ENCODE measurements around the gene FBXO10. TPM values are rescaled to one million over a fixed set of nuclear protein-coding genes. Genes with fewer than 3 reads are reported as not detected.
A peak's percentile ranks its signal among the peaks of the same experiment; 100 is the strongest.

FBXO10 gene
- total RNA-seq, 2 donors from 2014 or later: 2.6 to 6.6 TPM

GRCh38 chr9:37466037-37466709, 110.0 kb downstream of the FBXO10 start:
- Mint-ChIP-seq H3K27me3 (no peaks in the 10 kb centered on the region), H3K36me3 (ENCODE audit: low read depth) (no peaks in the 10 kb centered on the region), H3K4me1 (peaks cover 19% of the 10 kb centered on the region), H3K4me3 (peak overlapping the region; percentile 95), H3K27ac (peak overlapping the region; percentile 97)
- DNase-seq (peak in 2 of 3 donors; percentile 18 to 20), ATAC-seq (no peak)
- H3K9me3 ChIP-seq (ENCODE audit: control insufficient read depth, low read length, poor library complexity, severe bottlenecking): no peaks in the 10 kb centered on the region

GRCh38 chr9:37465249-37466036, 110.7 kb downstream of the FBXO10 start, which contains the start of gene ZBTB5:
Gene ZBTB5 (minus strand): TSS chr9:37465450. CDS start chr9:37442551, 22,899 bp downstream.
- Mint-ChIP-seq H3K4me1 (peaks cover 19% of the 10 kb centered on the region), H3K27me3 (no peaks in the 10 kb centered on the region), H3K4me3 (peak within 1 kb of the TSS; percentile 95), H3K36me3 (ENCODE audit: low read depth) (no peaks in the 10 kb centered on the region), H3K27ac (peak within 1 kb of the TSS; percentile 97)
- H3K9me3 ChIP-seq (ENCODE audit: control insufficient read depth, low read length, poor library complexity, severe bottlenecking): no peaks in the 10 kb centered on the region
- peak; percentile 96 to 98 (median 97) for DNase-seq
- ATAC-seq: peak; percentile 83

GRCh38 chr9:37464426-37465248, 111.5 kb downstream of the FBXO10 start:
- Mint-ChIP-seq H3K36me3 (ENCODE audit: low read depth) (no peaks in the 10 kb centered on the region), H3K4me3 (peak overlapping the region; percentile 95), H3K4me1 (peaks cover 19% of the 10 kb centered on the region), H3K27ac (peak overlapping the region; percentile 97), H3K27me3 (no peaks in the 10 kb centered on the region)
- DNase-seq: peak; percentile 73 to 86 (median 83)
- no peaks in the 10 kb centered on the region for H3K9me3 ChIP-seq (ENCODE audit: control insufficient read depth, low read length, poor library complexity, severe bottlenecking)
- peak; percentile 56 for ATAC-seq

- Mint-ChIP-seq H3K36me3 (ENCODE audit: low read depth) (no peaks in the 10 kb centered on the region), H3K27ac (peak overlapping the region; percentile 97), H3K27me3 (no peaks in the 10 kb centered on the region), H3K4me1 (peaks cover 19% of the 10 kb centered on the region), H3K4me3 (peak overlapping the region; percentile 95)
- H3K9me3 ChIP-seq (ENCODE audit: control insufficient read depth, low read length, poor library complexity, severe bottlenecking): no peaks in the 10 kb centered on the region
- DNase-seq (no peak), ATAC-seq (no peak)
Observed at GRCh38 chr9:37464006-37464405, 112.2 kb downstream of the FBXO10 start.

Other genes with a start within 250 kb of the FBXO10 start
- gene GRHPR, start 153.7 kb downstream of the FBXO10 start, total RNA-seq: 10 to 100 TPM; 28.9 to 29.5 TPM
- 10 to 100 TPM; 13.9 to 16.5 TPM for gene ZBTB5, start 110.9 kb downstream of the FBXO10 start, total RNA-seq
- 10 to 100 TPM; 28.6 to 38.3 TPM for gene POLR1E, start 90.4 kb downstream of the FBXO10 start, total RNA-seq
- 10 to 100 TPM; 34.3 to 39.6 TPM for gene TOMM5, start 16.2 kb upstream of the FBXO10 start, total RNA-seq
- not detected for gene FRMPD1, start 74.6 kb upstream of the FBXO10 start, total RNA-seq
- gene TRMT10B, start 177.4 kb upstream of the FBXO10 start, total RNA-seq: 10 to 100 TPM; 10.6 to 11.5 TPM
- 10 to 100 TPM; 26.2 to 34.6 TPM for gene EXOSC3, start 208.7 kb upstream of the FBXO10 start, total RNA-seq
- 10 to 100 TPM; 12.1 to 13.0 TPM for gene DCAF10, start 224.4 kb upstream of the FBXO10 start, total RNA-seq

Data from T-helper 17 cell (primary cell).